HG03521 (cell line): ENCODE data around the gene SUN3.
A peak's percentile ranks its signal among the peaks of the same experiment; 100 is the strongest.
"Not testable (repeated sequence)": the region's sequence is repeated elsewhere in the genome, so short reads cannot be mapped to it uniquely, and the experiment has no call there.

Experiments
- ATAC-seq: cut with Tn5 transposase; IDR thresholded peaks from one replicate; pipeline ENCODE4 v1.9.1; 2021; ENCODE audit warnings: mild to moderate bottlenecking, moderate library complexity; ENCODE audit not compliant: unreplicated experiment

Gene SUN3

GRCh38 chr7:47945261-47946015 is 83.5 kb downstream of the SUN3 start:
- ATAC-seq = no peak

DNA sequence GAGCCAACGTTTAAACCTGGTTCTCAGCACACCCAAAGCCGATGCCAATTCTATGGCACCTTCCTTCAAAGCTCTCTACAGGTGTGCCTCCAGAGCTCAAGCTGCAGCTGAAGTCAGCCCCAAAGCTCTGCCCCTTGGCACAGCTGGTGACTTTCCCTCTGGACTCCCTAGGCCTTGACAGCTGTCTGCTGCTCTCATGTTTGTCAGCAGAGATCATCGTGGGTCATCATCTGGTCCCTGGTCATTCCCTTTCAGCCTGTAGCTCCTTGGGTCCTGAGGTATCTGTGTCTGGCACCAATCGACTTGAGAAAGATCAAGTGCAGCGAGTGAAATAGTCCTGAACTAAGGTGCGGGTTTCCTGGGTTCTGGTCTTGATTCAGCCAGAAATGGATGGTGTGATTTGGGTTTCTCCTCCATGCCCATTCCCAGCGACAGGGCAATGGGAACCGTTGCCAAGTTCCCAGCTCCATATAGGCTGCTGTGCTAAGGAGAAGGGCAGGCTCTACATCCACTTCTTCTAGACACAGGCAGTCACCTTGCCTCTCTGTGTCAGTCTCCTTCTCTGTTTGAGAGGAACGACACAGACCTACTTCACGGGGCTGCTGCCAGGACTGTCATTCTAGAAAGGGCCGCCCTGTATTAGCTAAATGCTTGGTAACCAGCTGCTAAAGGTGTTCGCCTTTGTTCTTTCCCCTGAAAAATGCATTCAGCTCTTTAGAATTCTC is 84.2 kb downstream of the SUN3 start:
- ATAC-seq = no peak

DNA sequence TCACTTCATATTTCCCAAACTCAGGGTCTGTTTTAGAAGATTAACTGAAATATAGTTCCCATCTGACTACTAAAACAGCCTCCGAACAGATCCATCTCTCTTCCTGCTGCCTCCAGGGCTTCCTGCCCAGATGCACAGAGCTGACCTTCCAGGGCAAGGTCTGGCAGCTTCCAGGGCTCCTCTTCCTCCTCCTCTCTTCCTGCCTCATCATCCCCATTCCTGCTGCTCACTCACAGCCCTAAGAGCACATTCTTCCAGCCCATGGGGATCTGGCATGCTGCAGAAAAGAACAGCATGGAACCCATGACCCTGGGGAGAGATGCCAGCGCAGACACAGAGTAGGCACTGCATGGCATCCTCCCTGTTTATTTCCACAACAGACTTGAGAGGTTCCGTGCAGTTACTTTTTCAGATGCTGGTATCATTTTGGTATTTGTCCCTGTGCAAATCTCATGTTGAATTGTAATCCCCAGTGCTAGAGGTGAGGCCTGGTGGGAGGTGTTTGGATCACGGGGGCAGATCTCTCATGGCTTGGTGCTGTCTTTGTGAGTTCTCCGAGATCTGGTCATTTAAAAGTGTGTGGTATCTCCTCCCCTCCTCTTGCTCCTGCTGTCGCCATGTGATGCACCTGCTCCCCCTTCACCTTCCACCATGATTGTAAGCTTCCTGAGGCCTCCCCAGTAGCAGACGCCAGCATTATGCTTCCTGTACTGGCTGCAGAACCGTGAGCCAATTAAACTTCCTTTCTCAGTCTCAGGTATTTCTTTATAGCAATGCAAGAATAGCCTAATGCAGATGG is 85.0 kb downstream of the SUN3 start:
- ATAC-seq = no peak

DNA sequence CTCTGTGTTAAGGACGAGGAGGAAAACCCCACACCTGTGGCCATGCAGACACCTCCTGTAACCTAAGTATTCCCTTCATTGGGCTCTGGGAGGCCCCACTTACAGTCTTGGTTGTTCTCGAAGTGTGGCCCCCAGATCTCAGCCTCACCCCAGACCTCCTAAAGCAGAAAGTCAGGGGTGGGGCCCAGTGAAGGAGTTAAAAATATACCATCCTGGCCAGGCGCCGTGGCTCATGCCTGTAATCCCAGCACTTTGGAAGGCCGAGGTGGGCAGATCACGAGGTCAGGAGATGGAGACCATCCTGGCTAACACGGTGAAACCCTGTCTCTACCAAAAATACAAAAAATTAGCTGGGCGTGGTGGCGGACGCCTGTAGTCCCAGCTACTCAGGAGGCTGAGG is 86.3 kb downstream of the SUN3 start:
- not testable (repeated sequence) for ATAC-seq

DNA sequence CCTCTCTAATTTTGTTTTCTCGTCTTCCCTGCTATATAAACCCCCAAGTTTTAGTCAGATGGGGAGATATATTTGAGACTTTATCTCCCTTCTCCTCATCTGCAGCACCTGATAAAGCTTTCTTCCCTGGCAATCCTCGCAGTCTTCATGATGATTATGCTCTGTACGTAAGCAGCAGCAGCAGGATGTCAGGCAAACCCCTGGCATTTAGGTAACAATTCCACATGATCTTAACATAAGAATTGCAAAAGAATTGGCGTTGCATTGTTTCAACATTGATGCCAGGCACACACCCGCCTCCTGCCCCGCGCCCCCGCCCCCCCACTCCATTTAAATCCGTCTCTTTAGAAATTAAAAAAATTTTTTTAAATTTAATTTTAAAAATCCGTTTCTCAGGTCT is 86.8 kb downstream of the SUN3 start:
- no peak for ATAC-seq

DNA sequence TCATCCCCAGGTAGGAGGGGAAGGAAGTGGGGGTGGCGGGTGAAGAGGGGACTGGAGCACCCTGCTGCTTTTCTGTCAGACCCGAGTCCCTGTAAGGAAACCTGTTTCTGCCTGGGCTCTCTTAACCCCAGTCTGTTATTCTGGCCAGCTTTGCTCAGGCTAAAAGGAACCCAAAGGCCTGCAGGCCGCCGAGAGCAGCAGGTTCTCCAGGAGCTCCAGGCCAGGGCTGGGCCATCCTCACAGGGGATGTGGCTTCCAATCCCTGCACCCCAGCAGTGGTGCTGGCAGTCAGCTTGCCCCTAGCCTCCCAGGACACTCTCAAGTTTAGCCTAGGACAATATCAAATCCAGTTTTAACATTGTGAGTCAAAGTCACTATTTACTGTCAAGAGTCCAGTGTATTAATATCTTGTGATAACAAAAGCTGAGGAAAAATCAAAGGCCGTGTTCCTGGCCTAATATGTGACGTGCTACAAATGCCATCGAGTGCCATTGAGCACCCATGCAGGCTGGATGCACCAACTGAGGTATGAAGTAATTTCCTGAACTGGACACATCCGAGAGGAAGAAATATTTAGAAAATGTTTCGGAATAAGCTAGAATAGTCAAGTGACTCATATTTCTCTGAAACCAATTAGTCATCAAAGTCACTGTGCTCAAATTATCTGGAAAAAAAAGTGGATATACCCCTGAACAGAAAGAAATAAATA is 87.6 kb downstream of the SUN3 start:
- ATAC-seq = no peak

- no peak for ATAC-seq
These were observed 88.6 kb downstream of the SUN3 start for GRCh38 chr7:47940088-47941013.

- ATAC-seq = no peak
These were observed 89.4 kb downstream of the SUN3 start for GRCh38 chr7:47939425-47940036.

DNA sequence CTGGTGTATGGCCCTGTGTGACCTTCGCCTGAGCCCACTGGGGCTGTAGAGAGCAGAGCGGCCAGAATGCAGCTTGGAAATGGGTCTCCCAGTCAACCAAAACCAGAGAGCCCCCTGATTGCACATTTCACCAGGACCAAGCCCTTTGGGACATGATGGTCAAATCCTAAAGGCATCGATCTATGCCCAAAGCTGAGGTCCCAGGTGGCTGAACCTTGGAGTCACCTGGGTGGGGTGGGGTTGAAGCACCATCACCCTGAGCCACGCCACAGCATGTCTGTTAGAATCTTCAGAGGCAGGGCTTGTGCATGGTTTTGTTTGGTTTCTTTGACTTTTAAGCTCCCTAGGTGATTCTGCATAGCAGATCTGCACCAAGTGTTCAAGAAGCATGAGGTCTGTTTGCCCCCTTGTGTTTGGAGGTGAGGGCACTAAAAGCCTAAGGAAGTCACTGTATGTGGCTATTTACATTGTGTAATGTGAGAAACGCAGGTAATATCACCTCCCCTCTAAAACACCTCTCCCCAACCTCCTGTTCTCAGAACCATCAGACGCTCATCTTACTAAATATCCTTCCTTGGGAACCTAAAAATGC is 90.2 kb downstream of the SUN3 start:
- no peak for ATAC-seq

- ATAC-seq = peak; percentile 36
These were observed 91.0 kb downstream of the SUN3 start for GRCh38 chr7:47937711-47938573.
